HEK293 (cell line): Measurements from ENCODE around the gene LGALS3BP.
A peak's percentile ranks its signal among the peaks of the same experiment; 100 is the strongest.

Source experiments
- ELK4 ChIP-seq: IDR thresholded peaks from 2 replicates; pipeline ENCODE4 v1.6.1; 2011; ENCODE audit warnings: mild to moderate bottlenecking, low read depth, low read length, borderline replicate concordance
- GLI2 ChIP-seq: fragments of 450-650 bp; formaldehyde crosslinking; IDR thresholded peaks from 2 replicates; pipeline ENCODE4; 2017; ENCODE audit warnings: missing biosample characterization, missing genetic modification characterization, low read depth, borderline replicate concordance
- HOXD13 ChIP-seq: sonication (generic); formaldehyde crosslinking; IDR thresholded peaks from 2 replicates; pipeline ENCODE4 v1.8.0; 2022; ENCODE audit warnings: missing genetic modification reagents, borderline replicate concordance
- IKZF3 ChIP-seq: fragments of 450-650 bp; IDR thresholded peaks from 2 replicates; pipeline ENCODE4 v1.5.0; 2018; ENCODE audit warnings: missing biosample characterization, mild to moderate bottlenecking, missing genetic modification characterization, moderate library complexity
- REPIN1 ChIP-seq: fragments of 450-650 bp; formaldehyde crosslinking; IDR thresholded peaks from 2 replicates; pipeline ENCODE4 v1.5.1; 2017; ENCODE audit warnings: missing biosample characterization, missing genetic modification characterization, low read depth
- SCRT1 ChIP-seq: fragments of 450-650 bp; formaldehyde crosslinking; IDR thresholded peaks from 2 replicates; pipeline ENCODE4 v1.5.1; 2016; ENCODE audit warnings: missing biosample characterization, missing genetic modification characterization, borderline replicate concordance
- SP2 ChIP-seq: fragments of 450-650 bp; formaldehyde crosslinking; IDR thresholded peaks from 2 replicates; pipeline ENCODE4 v1.5.1; 2016; ENCODE audit warnings: missing biosample characterization, missing genetic modification characterization
- TCF7L2 ChIP-seq: IDR thresholded peaks from 2 replicates; pipeline ENCODE4 v1.6.1; 2011; ENCODE audit warnings: low read depth, mild to moderate bottlenecking, inconsistent platforms, low read length, moderate library complexity, borderline replicate concordance
- YY1 ChIP-seq: fragments of 450-650 bp; formaldehyde crosslinking; IDR thresholded peaks from 2 replicates; pipeline ENCODE4 v1.5.1; 2018; ENCODE audit warnings: missing biosample characterization, missing genetic modification characterization
- YY2 ChIP-seq: fragments of 450-650 bp; formaldehyde crosslinking; IDR thresholded peaks from 2 replicates; pipeline ENCODE4 v1.5.1; 2016; ENCODE audit warnings: missing biosample characterization, missing genetic modification characterization
- ZBTB8A ChIP-seq: fragments of 450-650 bp; formaldehyde crosslinking; IDR thresholded peaks from 2 replicates; pipeline ENCODE4 v1.5.1; 2016; ENCODE audit warnings: missing biosample characterization, missing genetic modification characterization
- ZNF140 ChIP-seq: fragments of 450-650 bp; formaldehyde crosslinking; IDR thresholded peaks from 2 replicates; pipeline ENCODE4 v1.5.1; 2016; ENCODE audit warnings: missing biosample characterization, missing genetic modification characterization
- ZNF2 ChIP-seq: fragments of 450-650 bp; formaldehyde crosslinking; IDR thresholded peaks from 2 replicates; pipeline ENCODE4 v1.5.1; 2016; ENCODE audit warnings: missing biosample characterization, missing genetic modification characterization
- ZNF274 ChIP-seq, 2 experiments: fragments of 200-500 bp in 1 of 2; fragments of 450-650 bp in 1 of 2; sonication (Bioruptor generic) in 1 of 2; formaldehyde crosslinking in 1 of 2; IDR thresholded peaks; 2 replicates each; pipeline versions ENCODE4 v1.5.1 to v1.6.1; 2014 to 2016; ENCODE audit warnings: borderline replicate concordance in 1 of 2, inconsistent platforms in 1 of 2, low read length in 1 of 2, missing biosample characterization in 1 of 2, missing genetic modification characterization in 1 of 2
- ZNF324 ChIP-seq: fragments of 450-650 bp; formaldehyde crosslinking; IDR thresholded peaks from 2 replicates; pipeline ENCODE4 v1.5.1; 2016; ENCODE audit warnings: missing biosample characterization, missing genetic modification characterization
- ZNF335 ChIP-seq: fragments of 450-650 bp; formaldehyde crosslinking; conservative IDR thresholded peaks from 2 replicates; pipeline ENCODE4 v1.5.1; 2016; ENCODE audit warnings: missing biosample characterization, missing genetic modification characterization
- ZNF341 ChIP-seq: fragments of 450-650 bp; formaldehyde crosslinking; IDR thresholded peaks from 2 replicates; pipeline ENCODE4; 2016; ENCODE audit warnings: low read depth, missing biosample characterization, missing genetic modification characterization
- ZNF37A ChIP-seq: fragments of 450-650 bp; IDR thresholded peaks from 2 replicates; pipeline ENCODE4 v1.5.1; 2018; ENCODE audit warnings: missing biosample characterization, missing genetic modification characterization
- ZNF391 ChIP-seq: fragments of 450-650 bp; formaldehyde crosslinking; IDR thresholded peaks from 2 replicates; pipeline ENCODE4 v1.5.1; 2016; ENCODE audit warnings: low read depth, missing biosample characterization, missing genetic modification characterization, borderline replicate concordance
- ZNF404 ChIP-seq: fragments of 450-650 bp; formaldehyde crosslinking; IDR thresholded peaks from 2 replicates; pipeline ENCODE4 v1.5.1; 2017; ENCODE audit warnings: missing biosample characterization, missing genetic modification characterization
- ZNF433 ChIP-seq: fragments of 450-650 bp; formaldehyde crosslinking; IDR thresholded peaks from 2 replicates; pipeline ENCODE4 v1.5.1; 2016; ENCODE audit warnings: missing biosample characterization, missing genetic modification characterization, low read depth
- ZNF510 ChIP-seq: fragments of 450-650 bp; formaldehyde crosslinking; IDR thresholded peaks from 2 replicates; pipeline ENCODE4 v1.5.1; 2018; ENCODE audit warnings: mild to moderate bottlenecking, missing genetic modification characterization, missing biosample characterization; ENCODE audit not compliant: insufficient replicate concordance
- ZNF513 ChIP-seq: fragments of 450-650 bp; IDR thresholded peaks from 2 replicates; pipeline ENCODE4 v1.5.1; 2018; ENCODE audit warnings: missing biosample characterization, missing genetic modification characterization
- ZNF558 ChIP-seq: fragments of 450-650 bp; formaldehyde crosslinking; IDR thresholded peaks from 2 replicates; pipeline ENCODE4 v1.5.1; 2016; ENCODE audit warnings: missing biosample characterization, missing genetic modification characterization
- ZNF561 ChIP-seq: fragments of 450-650 bp; IDR thresholded peaks from 2 replicates; pipeline ENCODE4 v1.5.1; 2018; ENCODE audit warnings: missing biosample characterization, missing genetic modification characterization, borderline replicate concordance
- ZNF747 ChIP-seq: fragments of 450-650 bp; formaldehyde crosslinking; IDR thresholded peaks from 2 replicates; pipeline ENCODE4 v1.5.1; 2016; ENCODE audit warnings: missing biosample characterization, missing genetic modification characterization
- ZSCAN23 ChIP-seq: fragments of 450-650 bp; formaldehyde crosslinking; IDR thresholded peaks from 2 replicates; pipeline ENCODE4 v1.5.1; 2016; ENCODE audit warnings: missing biosample characterization, missing genetic modification characterization
- TF ChIP-seq, protein P1 (sequence below): fragments of 450-650 bp; formaldehyde crosslinking; IDR thresholded peaks from 2 replicates; pipeline ENCODE4 v1.5.1; 2017; ENCODE audit warnings: missing biosample characterization, mild to moderate bottlenecking, missing genetic modification characterization, moderate library complexity
- TF ChIP-seq, protein P2 (sequence below): fragments of 450-650 bp; formaldehyde crosslinking; IDR thresholded peaks from 2 replicates; pipeline ENCODE4 v1.5.1; 2016; ENCODE audit warnings: missing biosample characterization, missing genetic modification characterization
- TF ChIP-seq, protein P3 (sequence below): fragments of 450-650 bp; formaldehyde crosslinking; IDR thresholded peaks from 2 replicates; pipeline ENCODE4 v1.5.1; 2017; ENCODE audit warnings: missing biosample characterization, missing genetic modification characterization

Gene LGALS3BP

DNA sequence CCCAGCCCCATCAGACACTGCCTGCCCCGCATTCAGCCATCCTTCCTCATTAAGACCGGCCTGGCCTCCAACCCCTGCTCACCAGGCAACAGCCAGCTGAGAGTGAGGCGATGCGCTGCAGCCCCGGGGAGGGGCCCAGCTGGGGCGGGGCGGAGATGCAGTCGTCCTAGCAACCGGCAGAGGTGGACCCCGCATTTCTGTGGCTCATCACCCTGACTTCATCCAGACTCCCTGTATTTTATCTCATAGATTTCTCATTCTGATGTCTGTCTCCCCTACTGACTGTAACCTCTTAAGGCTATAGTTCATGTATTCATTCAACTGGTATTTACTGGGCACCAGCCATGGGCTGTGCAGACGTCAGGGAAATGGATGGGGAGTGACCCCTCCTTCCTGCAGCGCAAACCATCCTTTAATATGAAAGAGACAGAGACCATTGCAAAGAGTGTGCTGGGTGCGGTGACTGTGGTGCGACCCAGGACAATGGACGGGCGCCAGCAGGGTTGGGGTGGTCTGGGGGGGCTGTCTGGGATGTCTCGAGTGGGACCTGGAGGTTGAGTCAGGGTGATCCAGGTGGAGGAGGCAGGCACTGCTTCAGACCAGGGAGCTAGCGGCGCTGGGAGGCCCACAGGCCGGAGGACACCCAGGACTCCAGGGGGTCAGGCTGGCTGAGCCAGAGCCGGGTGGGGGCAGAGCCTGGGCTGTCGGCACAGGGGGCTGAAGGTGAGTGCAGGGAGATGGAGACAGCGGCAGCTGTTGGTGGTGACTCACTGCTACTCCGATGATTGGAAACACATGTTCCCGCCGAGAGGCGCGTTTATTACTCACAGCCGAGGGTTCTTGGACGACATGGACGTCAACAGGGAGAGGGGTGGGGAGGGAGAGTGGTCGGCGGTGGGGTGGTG, 44.1 kb downstream of the LGALS3BP start (continued):
- TF ChIP-seq ZNF2 (tag by site-specific recombination), result no peak
- TF ChIP-seq, protein P1, sequence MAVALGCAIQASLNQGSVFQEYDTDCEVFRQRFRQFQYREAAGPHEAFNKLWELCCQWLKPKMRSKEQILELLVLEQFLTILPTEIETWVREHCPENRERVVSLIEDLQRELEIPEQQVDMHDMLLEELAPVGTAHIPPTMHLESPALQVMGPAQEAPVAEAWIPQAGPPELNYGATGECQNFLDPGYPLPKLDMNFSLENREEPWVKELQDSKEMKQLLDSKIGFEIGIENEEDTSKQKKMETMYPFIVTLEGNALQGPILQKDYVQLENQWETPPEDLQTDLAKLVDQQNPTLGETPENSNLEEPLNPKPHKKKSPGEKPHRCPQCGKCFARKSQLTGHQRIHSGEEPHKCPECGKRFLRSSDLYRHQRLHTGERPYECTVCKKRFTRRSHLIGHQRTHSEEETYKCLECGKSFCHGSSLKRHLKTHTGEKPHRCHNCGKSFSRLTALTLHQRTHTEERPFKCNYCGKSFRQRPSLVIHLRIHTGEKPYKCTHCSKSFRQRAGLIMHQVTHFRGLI, result no peak
- no peak; the same call in 1 of the 2 replicates for TF ChIP-seq ZBTB8A (tag by site-specific recombination)
- TF ChIP-seq YY2, result no peak
- TF ChIP-seq ZNF324, result 0 out of 2 replicates have a peak, but pooled peaks have one; percentile 26
- TF ChIP-seq ZNF404 (tag by site-specific recombination), result no peak
- peak; percentile 59 for TF ChIP-seq ZNF335 (tag by site-specific recombination)
- TF ChIP-seq ZNF561 (tag by site-specific recombination), result no peak
- no peak for TF ChIP-seq ZNF37A (tag by site-specific recombination)
- TF ChIP-seq ZNF433, result no peak
- TF ChIP-seq ZNF513 (tag by site-specific recombination), result no peak
- TF ChIP-seq ZNF510 (tag by site-specific recombination), result no peak
- TF ChIP-seq REPIN1 (tag by site-specific recombination), result no peak
- TF ChIP-seq GLI2 (tag by site-specific recombination), result no peak
- TF ChIP-seq, protein P2, sequence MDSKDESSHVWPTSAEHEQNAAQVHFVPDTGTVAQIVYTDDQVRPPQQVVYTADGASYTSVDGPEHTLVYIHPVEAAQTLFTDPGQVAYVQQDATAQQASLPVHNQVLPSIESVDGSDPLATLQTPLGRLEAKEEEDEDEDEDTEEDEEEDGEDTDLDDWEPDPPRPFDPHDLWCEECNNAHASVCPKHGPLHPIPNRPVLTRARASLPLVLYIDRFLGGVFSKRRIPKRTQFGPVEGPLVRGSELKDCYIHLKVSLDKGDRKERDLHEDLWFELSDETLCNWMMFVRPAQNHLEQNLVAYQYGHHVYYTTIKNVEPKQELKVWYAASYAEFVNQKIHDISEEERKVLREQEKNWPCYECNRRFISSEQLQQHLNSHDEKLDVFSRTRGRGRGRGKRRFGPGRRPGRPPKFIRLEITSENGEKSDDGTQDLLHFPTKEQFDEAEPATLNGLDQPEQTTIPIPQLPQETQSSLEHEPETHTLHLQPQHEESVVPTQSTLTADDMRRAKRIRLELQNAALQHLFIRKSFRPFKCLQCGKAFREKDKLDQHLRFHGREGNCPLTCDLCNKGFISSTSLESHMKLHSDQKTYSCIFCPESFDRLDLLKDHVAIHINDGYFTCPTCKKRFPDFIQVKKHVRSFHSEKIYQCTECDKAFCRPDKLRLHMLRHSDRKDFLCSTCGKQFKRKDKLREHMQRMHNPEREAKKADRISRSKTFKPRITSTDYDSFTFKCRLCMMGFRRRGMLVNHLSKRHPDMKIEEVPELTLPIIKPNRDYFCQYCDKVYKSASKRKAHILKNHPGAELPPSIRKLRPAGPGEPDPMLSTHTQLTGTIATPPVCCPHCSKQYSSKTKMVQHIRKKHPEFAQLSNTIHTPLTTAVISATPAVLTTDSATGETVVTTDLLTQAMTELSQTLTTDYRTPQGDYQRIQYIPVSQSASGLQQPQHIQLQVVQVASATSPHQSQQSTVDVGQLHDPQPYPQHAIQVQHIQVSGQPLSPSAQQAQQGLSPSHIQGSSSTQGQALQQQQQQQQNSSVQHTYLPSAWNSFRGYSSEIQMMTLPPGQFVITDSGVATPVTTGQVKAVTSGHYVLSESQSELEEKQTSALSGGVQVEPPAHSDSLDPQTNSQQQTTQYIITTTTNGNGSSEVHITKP (tag by site-specific recombination), result peak; percentile 57; the same call in 1 of the 2 replicates
- TF ChIP-seq ZNF341 (tag by site-specific recombination), result peak; percentile 87
- TF ChIP-seq ZNF274 (IDR thresholded peaks at IDR 0.05; ENCODE audit: low read length), result no peak
- no peak for TF ChIP-seq ZNF274 (tag by site-specific recombination; IDR thresholded peaks at IDR 0.05; ENCODE audit: borderline replicate concordance)
- TF ChIP-seq ELK4, result no peak
- TF ChIP-seq SCRT1 (tag by site-specific recombination), result no peak
- TF ChIP-seq YY1, result no peak
- TF ChIP-seq IKZF3, result no peak
- TF ChIP-seq, protein P3, sequence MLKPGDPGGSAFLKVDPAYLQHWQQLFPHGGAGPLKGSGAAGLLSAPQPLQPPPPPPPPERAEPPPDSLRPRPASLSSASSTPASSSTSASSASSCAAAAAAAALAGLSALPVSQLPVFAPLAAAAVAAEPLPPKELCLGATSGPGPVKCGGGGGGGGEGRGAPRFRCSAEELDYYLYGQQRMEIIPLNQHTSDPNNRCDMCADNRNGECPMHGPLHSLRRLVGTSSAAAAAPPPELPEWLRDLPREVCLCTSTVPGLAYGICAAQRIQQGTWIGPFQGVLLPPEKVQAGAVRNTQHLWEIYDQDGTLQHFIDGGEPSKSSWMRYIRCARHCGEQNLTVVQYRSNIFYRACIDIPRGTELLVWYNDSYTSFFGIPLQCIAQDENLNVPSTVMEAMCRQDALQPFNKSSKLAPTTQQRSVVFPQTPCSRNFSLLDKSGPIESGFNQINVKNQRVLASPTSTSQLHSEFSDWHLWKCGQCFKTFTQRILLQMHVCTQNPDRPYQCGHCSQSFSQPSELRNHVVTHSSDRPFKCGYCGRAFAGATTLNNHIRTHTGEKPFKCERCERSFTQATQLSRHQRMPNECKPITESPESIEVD, result no peak
- TF ChIP-seq ZSCAN23 (tag by site-specific recombination), result 0 out of 2 replicates have a peak, but pooled peaks have one; percentile 18
- no peak for TF ChIP-seq ZNF747 (tag by site-specific recombination)
- TF ChIP-seq ZNF140 (tag by site-specific recombination), result no peak
- no peak for TF ChIP-seq ZNF558
- no peak for TF ChIP-seq HOXD13 (CRISPR knock-in tag)
- no peak for TF ChIP-seq SP2 (tag by site-specific recombination)
- peak; percentile 67; the same call in 1 of the 2 replicates for TF ChIP-seq ZNF391
- no peak for TF ChIP-seq TCF7L2
